Peyer's patch (tissue), 4 donors: Measurements from ENCODE around the gene ARHGEF12. TPM values are rescaled to one million over a fixed set of nuclear protein-coding genes. Genes with fewer than 3 reads are reported as not detected.
A peak's percentile ranks its signal among the peaks of the same experiment; 100 is the strongest.

ENCODE experiments used
- DNase-seq, 3 donors: peaks; one replicate each; pipeline ENCODE4 v3.0.0-alpha.2; 2017 to 2019
- H3K27ac ChIP-seq, 4 donors: fragments of 200-600 bp; sonication (generic); one replicate each; pipeline ENCODE4 v1.5.1; 2016 to 2019
- H3K27me3 ChIP-seq, 2 donors: fragments of 200-600 bp; sonication (generic); one replicate each; pipeline ENCODE4 v1.5.1; 2019
- H3K36me3 ChIP-seq, 3 donors: fragments of 200-600 bp; sonication (generic); one replicate each; pipeline ENCODE4 v1.5.1; 2016 to 2019
- H3K4me1 ChIP-seq, 4 donors: fragments of 200-600 bp; sonication (generic); one replicate each; pipeline ENCODE4 v1.5.1; 2016 to 2019
- H3K4me3 ChIP-seq, 4 donors: fragments of 200-600 bp; sonication (generic); 1 replicate in 3 of 4; 2 replicates in 1 of 4; pipeline ENCODE4 v1.5.1; 2016 to 2019; ENCODE audit warnings: mild to moderate bottlenecking in 1 of 4
- H3K9me3 ChIP-seq, 4 donors: fragments of 200-600 bp; sonication (generic); one replicate each; pipeline ENCODE4 v1.5.1; 2016 to 2019; ENCODE audit warnings: mild to moderate bottlenecking in 1 of 4
- CTCF ChIP-seq, 6 experiments: fragments of 450-650 bp in 4 of 6; fragments of 200-600 bp in 2 of 6; sonication (generic) in 1 of 6; IDR thresholded peaks; one replicate each; pipeline ENCODE4 v1.5.1; 2017 to 2019; ENCODE audit warnings: antibody characterized with exemption in 6 of 6, mild to moderate bottlenecking in 3 of 6, moderate library complexity in 1 of 6
- POLR2A ChIP-seq, 2 donors: fragments of 450-650 bp; IDR thresholded peaks; one replicate each; pipeline ENCODE4 v1.5.1; 2017; ENCODE audit warnings: antibody characterized with exemption in 2 of 2, mild to moderate bottlenecking in 2 of 2, moderate library complexity in 2 of 2
- total RNA-seq, 4 donors: library from RNA; depleted of rRNA; stranded (reverse); fragments of >200 nt; gene quantifications; one replicate each; pipeline ENCODE4 v1.1.0, GENCODE V29; 2016

The ARHGEF12 gene
- total RNA-seq, 4 donors from 2014 or later, result 102 to 122 (median 107) TPM

- TF ChIP-seq POLR2A (IDR thresholded peaks at IDR 0.05) (no peak), CTCF (IDR thresholded peaks at IDR 0.05) (no peak)
- Histone ChIP-seq H3K9me3 (no peaks in the 10 kb centered on the region), H3K27ac (no peak overlapping the region), H3K4me1 (peaks cover 0 to 20% (median 1%) of the 10 kb centered on the region in 4 donors), H3K36me3 (no peaks in the 10 kb centered on the region), H3K27me3 (no peaks in the 10 kb centered on the region), H3K4me3 (no peak overlapping the region)
- DNase-seq, result no peak
Observed at GRCh38 chr11:120307476-120307875, 28.7 kb upstream of the ARHGEF12 start.

- Histone ChIP-seq H3K27ac (no peak overlapping the region), H3K9me3 (no peaks in the 10 kb centered on the region), H3K27me3 (no peaks in the 10 kb centered on the region), H3K4me3 (no peak overlapping the region), H3K4me1 (peaks cover 0 to 15% (median 1%) of the 10 kb centered on the region in 4 donors), H3K36me3 (no peaks in the 10 kb centered on the region)
- DNase-seq, result no peak
- TF ChIP-seq POLR2A (IDR thresholded peaks at IDR 0.05) (no peak), CTCF (IDR thresholded peaks at IDR 0.05) (no peak)
Observed at GRCh38 chr11:120308081-120308480, 28.1 kb upstream of the ARHGEF12 start.

GRCh38 chr11:120310870-120311269 is 25.3 kb upstream of the ARHGEF12 start:
- peak overlapping the region in 3 of 4 donors; percentile 19 to 77 (median 52) for H3K27ac ChIP-seq
- H3K27me3 ChIP-seq, result no peaks in the 10 kb centered on the region
- DNase-seq, result peak in 1 of 3 donors; percentile 79
- peaks cover 0 to 15% (median 1%) of the 10 kb centered on the region in 4 donors for H3K4me1 ChIP-seq
- H3K9me3 ChIP-seq, result no peaks in the 10 kb centered on the region
- no peaks in the 10 kb centered on the region for H3K36me3 ChIP-seq
- no peak overlapping the region for H3K4me3 ChIP-seq
- TF ChIP-seq CTCF (IDR thresholded peaks at IDR 0.05), result peak in 1 of 6 experiments; percentile 20
- TF ChIP-seq POLR2A (IDR thresholded peaks at IDR 0.05), result peak in 1 of 2 donors; percentile 36

- Histone ChIP-seq H3K27ac (no peak overlapping the region), H3K36me3 (no peaks in the 10 kb centered on the region), H3K9me3 (no peaks in the 10 kb centered on the region), H3K4me1 (peaks cover 0 to 23% (median 1%) of the 10 kb centered on the region in 4 donors), H3K4me3 (no peak overlapping the region), H3K27me3 (no peaks in the 10 kb centered on the region)
- no peak for DNase-seq
- TF ChIP-seq CTCF (IDR thresholded peaks at IDR 0.05), result no peak
- TF ChIP-seq POLR2A (IDR thresholded peaks at IDR 0.05), result no peak
Observed at GRCh38 chr11:120314861-120315260, 21.4 kb upstream of the ARHGEF12 start.

GRCh38 chr11:120316880-120317688 is 19.1 kb upstream of the ARHGEF12 start:
- TF ChIP-seq CTCF (IDR thresholded peaks at IDR 0.05), result no peak
- no peak for TF ChIP-seq POLR2A (IDR thresholded peaks at IDR 0.05)
- Histone ChIP-seq H3K36me3 (no peaks in the 10 kb centered on the region), H3K9me3 (no peaks in the 10 kb centered on the region), H3K4me1 (peaks cover 0 to 8% (median 0%) of the 10 kb centered on the region in 4 donors), H3K27ac (peak overlapping the region in 3 of 4 donors; percentile 8 to 41 (median 24)), H3K4me3 (no peak overlapping the region), H3K27me3 (no peaks in the 10 kb centered on the region)
- DNase-seq, result peak in 2 of 3 donors; percentile 66 to 71
